ACHN (cell line): ENCODE results near the gene FAM177B.
"Not testable (repeated sequence)": the region's sequence is repeated elsewhere in the genome, so short reads cannot be mapped to it uniquely, and the experiment has no call there.

Experiments used
- DNase-seq: peaks from one replicate; pipeline ENCODE4 v3.0.0-alpha.2; 2015
- in situ Hi-C: cut with HindIII; loops from 2 replicates; pipeline ENCODE4 v1.10.0; 2017; ENCODE audit warnings: low sequenced_read_pairs, low pct_ligation_motif_present, low pct_unique_long_range_greater_than_20kb

FAM177B gene

DNA sequence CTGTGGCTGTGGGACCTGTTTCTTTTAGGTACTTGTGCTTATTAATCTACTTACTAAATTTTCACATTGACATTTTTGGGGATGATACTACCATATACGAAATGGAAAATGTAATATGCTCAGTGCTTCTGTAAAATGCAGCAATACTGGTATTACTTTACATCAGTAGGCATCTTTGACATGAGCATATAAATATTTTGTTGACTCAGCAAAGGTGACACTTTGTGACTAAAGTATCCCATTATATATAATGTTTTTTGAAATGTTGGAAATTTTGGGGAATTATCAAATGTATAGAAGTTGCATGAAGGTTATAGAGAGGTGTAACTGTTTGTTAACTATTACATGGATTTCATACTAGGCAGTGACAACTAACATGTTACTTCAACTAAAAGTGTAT is 2.3 kb upstream of the FAM177B start:
- in situ Hi-C loops, result no loop called here
- DNase-seq, result no peak

DNA sequence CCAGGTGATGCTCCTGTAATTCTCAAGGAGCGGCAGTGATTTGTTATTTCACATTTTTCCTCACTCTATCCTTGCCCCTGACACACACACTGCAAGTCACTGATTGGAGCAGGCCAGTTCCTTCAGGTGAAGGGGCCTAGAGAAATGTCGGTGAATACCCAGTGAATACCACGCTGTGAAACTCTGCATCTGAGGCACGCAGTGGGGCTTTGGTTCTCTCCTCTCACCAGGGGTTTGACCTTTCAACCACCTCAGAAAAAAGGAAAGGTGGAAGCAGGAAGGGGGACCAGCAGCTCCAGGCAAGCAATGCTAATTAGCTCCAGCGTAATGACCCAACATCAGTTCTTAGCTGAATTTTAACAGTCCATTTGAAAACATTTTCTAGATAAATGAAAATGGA is 532 bp upstream of the FAM177B start:
- in situ Hi-C loops, result no loop called here
- no peak for DNase-seq

DNA sequence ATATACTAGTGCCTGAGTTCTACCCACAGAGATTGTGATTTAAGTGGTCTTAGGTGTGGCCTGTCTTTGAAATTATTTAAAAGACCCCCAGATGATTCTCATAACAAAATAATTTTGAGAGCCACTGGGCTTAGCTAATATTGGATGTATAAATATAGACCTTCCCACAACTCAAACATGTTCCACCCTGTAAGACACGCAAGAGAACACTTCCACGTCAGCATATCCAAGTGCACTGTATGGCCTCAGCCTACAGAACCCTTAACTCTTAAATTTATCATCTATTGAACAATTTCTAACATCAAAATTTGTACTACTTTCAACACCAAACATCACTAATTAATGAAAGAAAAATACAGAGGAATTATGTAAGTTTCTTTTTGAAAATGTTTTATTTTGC is 2.5 kb downstream of the FAM177B start:
- DNase-seq, result no peak
- in situ Hi-C loops, result no loop called here

DNA sequence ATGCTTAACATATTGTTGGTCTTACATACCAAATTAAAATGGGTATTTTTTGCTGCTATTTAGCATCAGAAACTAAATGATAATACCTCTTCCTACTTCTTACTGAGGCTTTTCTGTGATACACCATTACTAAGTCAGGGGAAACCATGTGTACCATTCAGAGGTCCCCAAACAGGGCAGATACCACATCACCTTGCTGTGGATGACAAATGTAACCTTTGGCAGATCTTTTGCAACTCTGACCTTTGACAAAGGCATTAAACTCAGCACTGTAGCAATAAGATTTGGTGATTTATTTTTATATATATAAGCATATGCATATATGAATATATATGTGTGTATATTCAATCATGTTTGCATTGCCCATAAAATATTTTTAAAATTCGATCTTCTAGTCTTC is 2.9 kb downstream of the FAM177B start:
- in situ Hi-C loops, result no loop called here
- no peak for DNase-seq

DNA sequence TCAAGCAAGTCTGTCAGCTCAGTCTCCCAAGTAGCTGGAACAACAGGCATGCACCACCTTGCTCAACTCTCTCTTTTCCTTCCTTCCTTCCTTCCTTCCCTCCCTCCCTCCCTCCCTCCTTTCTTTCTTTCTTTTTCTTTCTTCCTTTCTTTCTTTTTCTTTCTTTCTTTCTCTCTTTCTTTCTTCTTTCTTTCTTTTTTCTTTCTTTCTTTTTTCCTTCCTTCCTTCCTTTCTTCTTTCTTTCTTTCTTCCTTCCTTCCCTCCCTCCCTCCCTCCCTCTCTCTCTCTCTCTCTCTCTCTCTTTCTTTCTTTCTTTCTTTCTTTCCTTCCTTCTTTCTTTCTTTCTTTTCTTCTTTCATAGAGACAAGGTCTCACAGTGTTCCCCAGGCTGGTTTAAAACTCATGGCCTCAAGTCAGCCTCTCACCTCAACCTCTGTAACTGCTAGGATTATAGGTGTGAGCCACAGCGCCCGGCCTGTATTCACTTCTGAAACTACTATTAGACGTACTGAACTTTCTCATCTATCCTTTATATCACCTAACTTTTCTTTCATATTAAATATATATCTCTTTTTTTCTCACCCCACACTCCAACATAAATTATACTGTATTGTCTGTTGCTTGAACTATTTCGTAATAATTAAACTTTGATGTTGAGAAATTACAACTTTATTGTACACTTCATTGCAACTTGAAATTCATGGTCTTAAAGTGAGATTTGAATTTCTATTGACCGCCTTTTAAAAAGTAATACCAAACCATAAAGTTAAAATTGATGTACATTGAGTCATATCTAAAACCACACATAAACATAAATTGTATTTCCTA is 4.8 kb downstream of the FAM177B start:
- in situ Hi-C loops, DNase-seq: not testable (repeated sequence)

DNA sequence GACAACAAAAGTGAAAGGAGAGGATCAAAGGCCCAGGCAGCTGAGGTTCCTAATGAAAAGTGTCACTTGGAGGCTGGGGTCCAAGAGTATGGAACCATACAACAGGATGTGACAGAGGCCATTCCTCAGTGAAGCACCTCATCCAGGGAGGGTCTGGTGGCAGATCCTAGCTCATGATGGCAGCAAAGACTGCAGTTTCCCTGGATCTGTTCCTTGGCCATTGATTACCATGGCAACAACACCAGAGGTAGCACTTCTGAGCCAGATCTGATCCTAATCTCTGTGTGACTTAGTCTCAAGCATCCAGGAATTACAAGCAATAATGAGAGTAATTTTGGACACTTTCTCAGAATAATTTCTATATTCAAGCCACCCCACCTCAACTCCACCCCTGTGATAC is 12.9 kb downstream of the FAM177B start:
- DNase-seq, result no peak

DNA sequence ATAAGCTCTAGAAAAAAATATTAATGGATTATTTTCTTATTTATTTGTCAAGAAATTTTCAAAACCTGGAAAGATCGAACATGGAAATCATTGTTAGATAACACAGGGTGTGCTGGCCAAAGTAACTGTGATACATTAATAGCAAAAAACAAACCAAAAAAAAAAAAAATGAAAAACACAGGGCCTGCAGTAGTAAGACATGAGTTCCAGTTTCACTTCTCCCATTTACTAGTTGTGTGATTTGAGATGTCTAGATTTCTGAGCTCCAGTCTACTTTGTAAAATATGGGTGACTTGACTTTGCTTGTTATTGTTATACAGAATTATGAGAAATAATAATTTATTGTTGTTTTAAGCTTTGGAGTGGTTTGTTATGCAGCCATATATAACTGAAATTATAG is 13.6 kb downstream of the FAM177B start:
- in situ Hi-C loops, result no loop called here
- DNase-seq, result no peak

More for the DNA sequence above, 12.9 kb downstream of the FAM177B start:
- in situ Hi-C loops, result no loop called here

DNA sequence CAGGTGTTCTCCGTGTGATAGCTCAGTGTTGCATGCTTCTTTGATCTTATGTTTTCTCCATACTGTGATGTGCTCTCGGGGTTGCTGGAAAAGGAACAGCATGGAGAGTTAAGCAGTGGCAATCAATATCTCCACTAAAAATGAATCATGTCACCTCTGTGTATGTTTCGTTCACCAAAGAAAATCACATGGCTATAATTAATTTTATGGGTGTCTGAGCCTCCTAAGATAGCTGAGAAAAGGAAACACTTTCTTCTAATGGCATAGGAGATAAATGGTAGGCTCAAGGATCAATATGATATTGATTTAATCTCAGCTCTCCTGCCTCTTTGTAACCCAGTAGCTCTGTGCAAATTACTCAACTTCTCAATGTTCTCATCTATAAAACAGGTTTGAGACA is 14.3 kb downstream of the FAM177B start:
- DNase-seq, result no peak
- in situ Hi-C loops, result no loop called here

DNA sequence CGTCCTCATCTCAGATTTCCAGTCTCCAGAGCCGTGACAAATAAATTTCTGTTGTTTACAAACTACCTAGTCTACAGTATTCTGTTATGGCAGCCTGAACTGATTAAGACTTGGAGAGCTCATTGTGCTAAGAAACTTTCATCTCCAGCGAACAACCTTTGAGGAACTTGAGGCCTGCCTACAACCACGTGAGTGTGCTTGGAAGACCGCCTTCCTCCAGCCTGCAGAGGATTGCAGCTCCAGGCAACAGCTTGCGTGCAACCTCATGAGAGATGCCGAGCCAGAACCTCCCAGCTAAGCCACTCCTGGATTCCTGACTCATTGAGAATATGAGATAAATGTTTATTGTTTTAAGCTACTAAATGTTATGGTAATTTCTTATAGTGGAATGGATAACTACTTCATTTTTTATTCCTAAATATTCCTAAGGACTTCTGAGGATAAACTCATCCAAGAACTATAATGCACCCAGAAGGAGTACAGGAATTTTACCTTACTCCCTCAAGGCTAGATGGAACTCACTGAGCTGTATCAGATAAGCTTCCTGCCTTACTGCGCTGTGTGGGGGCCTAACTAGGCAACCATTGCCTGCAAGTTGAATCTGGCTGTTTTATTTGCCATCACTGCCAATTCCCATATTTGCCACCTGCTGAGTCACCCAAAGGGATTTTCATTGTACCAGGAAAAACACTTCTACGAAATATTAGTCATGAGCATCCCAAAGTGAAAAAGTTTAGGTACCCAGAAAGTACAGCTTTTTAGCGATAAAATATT is 17.6 kb downstream of the FAM177B start:
- peak; percentile 48 for DNase-seq
- in situ Hi-C loops, result no loop called here

DNA sequence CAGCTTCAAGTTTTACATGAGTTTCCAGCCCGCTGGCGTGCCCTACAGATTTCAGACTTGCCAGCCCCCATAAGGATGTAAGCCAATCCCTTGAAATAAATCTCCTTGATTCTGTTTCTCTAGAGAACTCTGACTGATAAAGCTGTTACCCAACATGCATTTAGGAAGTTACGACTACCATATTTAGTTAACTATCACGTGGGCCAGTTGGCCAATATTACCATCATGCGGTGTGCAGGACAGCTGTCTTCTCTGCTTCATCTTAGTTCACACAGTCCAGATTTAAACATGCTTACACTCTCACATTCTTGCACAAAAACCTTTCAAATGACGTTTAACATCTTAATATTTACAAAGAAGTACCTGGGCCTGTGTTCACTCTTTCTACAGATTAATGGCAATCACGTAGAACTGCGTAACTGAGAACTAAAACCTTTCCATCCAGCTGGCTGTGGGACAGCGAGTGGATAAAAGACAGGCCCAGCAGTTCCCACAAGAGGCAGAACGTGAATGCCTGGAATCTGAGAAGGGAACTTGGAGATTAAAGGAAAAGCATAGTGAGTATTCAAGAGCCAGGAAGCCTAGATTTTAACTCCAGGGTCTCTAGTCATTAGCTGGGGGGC is 20.8 kb downstream of the FAM177B start:
- no peak for DNase-seq
- in situ Hi-C loops, result no loop called here

DNA sequence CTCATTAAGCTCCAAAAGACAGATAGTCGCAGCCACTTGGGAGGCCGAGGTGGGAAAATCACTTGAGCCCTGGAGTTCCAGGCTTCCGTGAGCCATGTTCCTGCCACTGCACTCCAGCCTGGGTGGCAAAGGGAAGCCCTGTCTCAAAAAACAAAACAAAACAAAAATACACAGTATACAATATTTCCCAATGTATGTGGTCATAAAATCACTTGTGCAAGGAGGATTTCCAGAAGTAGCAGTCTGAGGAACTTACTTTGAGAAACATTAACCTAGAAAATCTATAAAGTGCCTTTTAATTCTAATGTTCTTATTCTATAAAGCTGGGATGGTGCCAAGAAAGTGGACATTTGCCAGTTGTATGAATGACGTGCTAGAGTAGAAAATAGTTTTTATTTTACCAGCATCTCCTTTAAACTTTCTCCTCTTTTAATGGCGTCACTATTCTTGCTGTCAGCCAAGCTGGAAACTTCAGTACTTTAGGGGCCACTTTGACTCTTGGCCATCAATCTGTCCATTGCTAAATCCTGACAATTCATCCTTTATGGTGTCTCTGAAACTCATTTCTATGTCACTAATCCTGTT is 22.5 kb downstream of the FAM177B start:
- in situ Hi-C loops, result no loop called here
- DNase-seq, result no peak

DNA sequence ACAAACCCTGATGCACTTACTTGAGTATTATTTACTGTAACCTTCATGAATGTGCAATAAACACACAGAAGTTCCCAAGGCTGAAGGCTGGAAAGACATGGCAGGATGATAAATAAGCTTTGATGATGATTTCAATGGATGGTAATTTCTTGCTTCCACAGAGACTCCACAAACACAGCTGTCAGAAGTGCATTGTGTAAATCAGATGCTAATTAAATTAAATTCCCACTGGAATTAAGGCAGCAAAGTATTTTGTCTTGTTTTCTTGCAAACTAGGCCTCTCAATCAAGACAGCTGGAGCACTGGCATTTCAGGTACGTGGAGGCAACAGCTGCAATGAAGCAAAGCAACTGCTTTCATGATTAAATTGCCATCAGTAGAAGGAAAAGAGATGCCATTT is 24.1 kb downstream of the FAM177B start:
- in situ Hi-C loops, result no loop called here
- no peak for DNase-seq

DNA sequence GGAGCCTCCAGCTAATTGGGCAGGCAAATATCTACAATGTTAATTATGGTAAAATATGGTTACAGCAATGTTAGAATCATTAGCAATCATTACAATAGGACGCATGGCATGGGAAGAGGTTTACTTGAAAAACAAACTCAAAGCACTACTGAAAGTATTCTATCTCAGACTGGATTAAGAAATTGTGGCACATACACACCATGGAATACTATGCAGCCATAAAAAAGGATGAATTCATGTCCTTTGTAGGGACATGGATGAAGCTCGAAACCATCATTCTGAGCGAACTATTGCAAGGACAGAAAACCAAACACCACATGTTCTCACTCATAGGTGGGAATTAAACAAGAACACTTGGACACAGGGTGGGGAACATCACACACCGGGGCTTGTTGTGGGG is 25.2 kb downstream of the FAM177B start:
- in situ Hi-C loops, DNase-seq: not testable (repeated sequence)

DNA sequence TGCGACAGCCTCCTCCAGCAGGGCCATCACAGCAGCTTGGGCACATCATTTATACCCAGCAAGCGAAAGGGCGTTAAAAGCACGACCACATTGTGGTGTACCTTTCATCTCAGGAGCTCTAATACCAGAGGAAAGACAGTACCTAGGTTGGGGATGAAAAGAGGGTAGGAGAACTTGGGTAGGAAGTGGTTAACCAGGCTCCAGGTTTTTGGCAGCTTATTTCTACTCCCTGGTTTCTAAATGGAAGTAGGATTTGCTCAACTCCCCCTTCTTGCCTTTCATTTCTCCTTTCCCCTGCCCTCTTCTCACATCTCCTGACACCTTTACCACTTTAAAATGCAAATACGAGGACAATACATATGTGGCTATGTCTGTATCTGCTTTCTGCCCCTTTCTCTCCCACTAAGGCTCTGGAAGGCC is 30.2 kb downstream of the FAM177B start:
- no peak for DNase-seq
- in situ Hi-C loops, result no loop called here

DNA sequence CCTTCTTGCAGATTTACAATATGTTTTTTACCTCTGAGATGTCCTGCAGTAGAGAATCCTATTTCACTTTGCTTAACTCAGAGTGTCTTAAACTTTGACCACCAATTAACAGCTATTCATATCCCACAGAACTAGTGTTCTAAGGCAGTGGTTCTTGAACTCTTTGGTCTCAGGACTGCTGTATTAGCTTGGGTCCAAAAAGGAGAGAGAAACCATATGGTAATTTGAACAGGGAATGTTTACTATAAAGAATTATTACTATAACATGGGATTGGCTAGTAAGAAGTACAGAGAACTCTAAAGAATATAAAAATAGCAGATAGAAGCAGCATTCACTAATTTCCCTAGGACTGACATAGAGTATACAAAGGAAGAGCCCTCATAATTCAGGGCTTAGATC is 31.6 kb downstream of the FAM177B start:
- in situ Hi-C loops, result no loop called here
- DNase-seq, result no peak

DNA sequence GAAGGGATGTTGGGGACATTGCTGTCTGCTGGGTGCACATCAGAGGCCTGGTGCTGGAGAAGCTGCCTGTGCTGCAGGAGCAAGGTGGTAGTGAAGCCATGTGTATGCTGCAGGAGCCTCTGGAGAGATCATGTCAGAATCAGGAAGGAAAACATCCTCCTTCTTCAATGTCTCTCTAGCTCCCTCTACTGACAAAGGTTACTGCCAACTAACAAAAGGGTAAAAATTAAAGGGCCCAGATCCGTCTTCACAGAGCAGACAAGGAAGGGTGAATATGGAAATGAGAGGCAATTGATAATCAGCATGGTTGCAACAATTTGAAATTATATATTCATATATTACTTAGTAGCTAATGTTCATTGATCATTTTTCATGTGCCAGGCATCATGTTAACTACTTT is 32.2 kb downstream of the FAM177B start:
- DNase-seq, result peak; percentile 23
- in situ Hi-C loops, result no loop called here

DNA sequence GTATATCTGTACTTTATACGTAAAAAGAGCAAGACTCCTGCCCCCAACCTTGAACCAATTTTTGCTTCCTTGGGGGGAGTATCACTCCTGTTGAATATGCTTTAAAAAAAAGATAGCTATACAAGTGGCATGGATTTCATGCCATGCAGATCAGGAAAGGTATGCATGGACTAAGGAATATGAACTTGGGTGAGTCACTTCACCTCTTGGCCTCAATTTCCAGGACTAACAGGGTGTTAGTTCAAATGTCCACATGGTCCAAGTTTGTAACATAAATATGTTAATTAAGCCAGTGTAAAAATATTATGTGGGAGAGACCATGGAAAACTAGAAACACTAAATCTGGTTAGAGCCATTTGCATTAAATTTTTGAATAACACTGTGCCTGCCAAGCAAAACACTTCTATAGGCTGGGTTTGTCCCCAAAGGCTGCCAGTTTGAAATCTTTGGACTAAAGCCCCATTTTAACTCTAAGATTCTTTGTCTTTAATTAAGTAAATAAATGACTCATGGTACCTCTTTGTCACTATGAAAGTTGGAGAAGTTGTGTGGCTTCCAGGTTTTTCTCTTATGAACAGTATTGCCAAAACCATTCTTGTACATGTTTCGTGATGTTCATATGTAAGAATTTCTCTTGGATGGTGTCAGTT is 33.1 kb downstream of the FAM177B start:
- in situ Hi-C loops, result no loop called here
- DNase-seq, result no peak

DNA sequence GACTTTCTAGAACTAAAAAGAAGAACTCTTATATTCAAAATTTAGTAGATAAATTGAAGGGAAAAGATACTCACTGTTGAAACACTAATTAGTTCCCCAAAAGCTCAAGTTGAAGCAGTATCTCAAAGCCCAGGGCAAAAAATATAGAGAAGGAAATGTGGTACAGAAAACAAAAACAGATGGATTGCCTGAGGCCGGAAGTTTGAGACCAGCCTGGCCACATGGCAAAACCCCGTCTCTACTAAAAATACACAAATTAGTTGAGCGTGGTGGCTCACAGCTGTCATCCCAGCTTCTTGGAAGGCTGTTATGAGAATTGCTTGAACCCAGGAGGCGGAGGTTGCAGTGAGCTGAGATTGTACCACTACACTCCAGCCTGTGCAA is 36.0 kb downstream of the FAM177B start:
- no peak for DNase-seq
- in situ Hi-C loops, result no loop called here

DNA sequence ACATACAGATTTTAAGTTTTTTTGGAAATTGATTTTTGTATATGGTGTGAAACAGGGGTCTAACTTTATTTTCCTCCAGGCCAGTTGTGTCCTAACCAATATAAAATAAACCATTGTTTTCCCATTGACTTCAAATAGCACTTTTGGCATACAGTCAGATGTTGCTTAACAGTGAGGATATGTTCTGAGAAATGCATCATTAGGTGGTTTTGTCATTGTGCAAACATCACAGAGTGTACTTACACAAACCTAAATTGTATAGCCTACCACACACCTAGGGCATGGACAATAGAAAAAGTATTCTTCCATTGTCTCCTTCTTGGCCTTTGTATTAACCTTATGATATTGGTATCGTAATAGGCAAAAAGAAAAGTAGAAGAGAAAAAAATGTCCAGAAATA is 40.5 kb downstream of the FAM177B start:
- in situ Hi-C loops, result no loop called here
- no peak for DNase-seq
